Osteocyte (in vitro differentiated cells): ENCODE results near the gene TRIM9. TPM values are rescaled to one million over a fixed set of nuclear protein-coding genes. Genes with fewer than 3 reads are reported as not detected.

Source experiments
- DNase-seq: peaks from one replicate; pipeline ENCODE4 v3.0.0; 2021; ENCODE audit warnings: mixed read lengths; ENCODE audit not compliant: unreplicated experiment; ENCODE audit errors: extremely low spot score
- H3K27ac Mint-ChIP-seq: one replicate; pipeline ENCODE4 v1.8.0; 2021; ENCODE audit warnings: mild to moderate bottlenecking, mixed read lengths; ENCODE audit not compliant: unreplicated experiment
- H3K27me3 Mint-ChIP-seq: one replicate; pipeline ENCODE4 v1.8.0; 2021; ENCODE audit warnings: mixed read lengths; ENCODE audit not compliant: unreplicated experiment
- H3K36me3 Mint-ChIP-seq: one replicate; pipeline ENCODE4 v1.8.0; 2021; ENCODE audit warnings: mixed read lengths; ENCODE audit not compliant: unreplicated experiment
- H3K4me1 Mint-ChIP-seq: one replicate; pipeline ENCODE4 v1.8.0; 2021; ENCODE audit warnings: mixed read lengths; ENCODE audit not compliant: unreplicated experiment
- H3K4me3 Mint-ChIP-seq: one replicate; pipeline ENCODE4 v1.8.0; 2021; ENCODE audit warnings: mild to moderate bottlenecking, moderate library complexity, mixed read lengths; ENCODE audit not compliant: unreplicated experiment
- H3K9me3 Mint-ChIP-seq: one replicate; pipeline ENCODE4 v1.8.0; 2021; ENCODE audit warnings: mixed read lengths; ENCODE audit not compliant: unreplicated experiment
- CTCF ChIP-seq: fragments of 200-600 bp; sonication (generic); IDR thresholded peaks from 2 replicates; pipeline ENCODE4 v1.5.0; 2021; ENCODE audit warnings: antibody characterized with exemption, mild to moderate bottlenecking, moderate library complexity
- total RNA-seq: library from RNA; stranded (reverse); gene quantifications from 2 replicates; pipeline ENCODE4 v1.2.1, GENCODE V29; 2021

Gene TRIM9
- total RNA-seq, 1 donor from 2014 or later: 4.8 TPM

- no peaks in the 10 kb centered on the region for H3K27me3 Mint-ChIP-seq
- H3K4me1 Mint-ChIP-seq: peaks cover 54% of the 10 kb centered on the region
Observed at GRCh38 chr14:50967790-50968189, 127.1 kb downstream of the TRIM9 start.

GRCh38 chr14:50967103-50967502, 127.8 kb downstream of the TRIM9 start:
- no peaks in the 10 kb centered on the region for H3K9me3 Mint-ChIP-seq
- TF ChIP-seq CTCF: no peak
- no peak overlapping the region for H3K4me3 Mint-ChIP-seq
- no peaks in the 10 kb centered on the region for H3K27me3 Mint-ChIP-seq
- H3K36me3 Mint-ChIP-seq: no peaks in the 10 kb centered on the region
- no peak for DNase-seq
- peak overlapping the region; percentile 76 for H3K27ac Mint-ChIP-seq
- peaks cover 60% of the 10 kb centered on the region for H3K4me1 Mint-ChIP-seq

More at GRCh38 chr14:50967790-50968189, 127.1 kb downstream of the TRIM9 start:
- H3K36me3 Mint-ChIP-seq: no peaks in the 10 kb centered on the region
- peak overlapping the region; percentile 76 for H3K27ac Mint-ChIP-seq
- no peak for DNase-seq
- no peak overlapping the region for H3K4me3 Mint-ChIP-seq
- no peak for TF ChIP-seq CTCF
- no peaks in the 10 kb centered on the region for H3K9me3 Mint-ChIP-seq

- Mint-ChIP-seq H3K27ac (peak overlapping the region; percentile 88), H3K27me3 (no peaks in the 10 kb centered on the region), H3K4me3 (peak overlapping the region; percentile 38), H3K36me3 (no peaks in the 10 kb centered on the region), H3K9me3 (no peaks in the 10 kb centered on the region), H3K4me1 (peaks cover 70% of the 10 kb centered on the region)
- no peak for TF ChIP-seq CTCF
- DNase-seq: peak; percentile 89
Observed at GRCh38 chr14:50964683-50965390, 130.1 kb downstream of the TRIM9 start.

- H3K4me1 Mint-ChIP-seq: peaks cover 70% of the 10 kb centered on the region
- no peak for DNase-seq
- H3K27me3 Mint-ChIP-seq: no peaks in the 10 kb centered on the region
- no peaks in the 10 kb centered on the region for H3K36me3 Mint-ChIP-seq
- H3K4me3 Mint-ChIP-seq: no peak overlapping the region
- TF ChIP-seq CTCF: no peak
- no peaks in the 10 kb centered on the region for H3K9me3 Mint-ChIP-seq
- H3K27ac Mint-ChIP-seq: peak overlapping the region; percentile 88
Observed at GRCh38 chr14:50963919-50964318, 131.0 kb downstream of the TRIM9 start.

GRCh38 chr14:50961605-50962221, 133.2 kb downstream of the TRIM9 start:
- no peak overlapping the region for H3K4me3 Mint-ChIP-seq
- no peaks in the 10 kb centered on the region for H3K9me3 Mint-ChIP-seq
- peaks cover 60% of the 10 kb centered on the region for H3K4me1 Mint-ChIP-seq
- no peaks in the 10 kb centered on the region for H3K27me3 Mint-ChIP-seq
- no peaks in the 10 kb centered on the region for H3K36me3 Mint-ChIP-seq
- DNase-seq: no peak
- TF ChIP-seq CTCF: no peak
- peak overlapping the region; percentile 68 for H3K27ac Mint-ChIP-seq
